H1 (cell line): ENCODE measurements around the gene TXNDC2. TPM values are rescaled to one million over a fixed set of nuclear protein-coding genes. Genes with fewer than 3 reads are reported as not detected.
"Not testable (repeated sequence)": the region's sequence is repeated elsewhere in the genome, so short reads cannot be mapped to it uniquely, and the experiment has no call there.

Experiments
- CTCF ChIA-PET: fragments of 300-600 bp; sonication (Branson Sonifier 250); formaldehyde crosslinking; loops from one replicate; lab custom pipeline; 2021; ENCODE audit not compliant: partially characterized antibody; lab: Charles Lee
- POLR2A ChIA-PET: fragments of 300-600 bp; sonication (Branson Sonifier 250); formaldehyde crosslinking; loops from one replicate; lab custom pipeline; 2021; ENCODE audit warnings: inconsistent platforms; ENCODE audit not compliant: partially characterized antibody; lab: Charles Lee
- DNase-seq, 2 experiments: peaks; one replicate each; pipeline versions ENCODE4 v3.0.0 to v3.0.0-alpha.2; 2010 to 2022; ENCODE audit warnings: low spot score in 2 of 2, low read depth in 1 of 2, mixed read lengths in 1 of 2
- FAIRE-seq: peaks from 2 replicates; lab custom pipeline; 2011; peaks lifted over from hg19 to GRCh38; lab: Jason Lieb, UNC
- H2AFZ ChIP-seq: 2 replicates; pipeline ENCODE4 v1.8.1; 2012; ENCODE audit warnings: low read length, inconsistent platforms
- H2AK5ac ChIP-seq: 2 replicates; pipeline ENCODE4 v1.6.1; 2013; ENCODE audit warnings: low read depth, low read length
- H2BK120ac ChIP-seq: replicated peaks from 2 replicates; pipeline ENCODE3; 2013; ENCODE audit warnings: low read depth, low read length, inconsistent platforms
- H2BK12ac ChIP-seq: 2 replicates; pipeline ENCODE4 v1.6.1; 2013; ENCODE audit warnings: low read depth, low read length
- H2BK15ac ChIP-seq: 2 replicates; pipeline ENCODE4 v1.6.1; 2013; ENCODE audit warnings: low read length
- H2BK20ac ChIP-seq: 2 replicates; pipeline ENCODE4 v1.6.1; 2013; ENCODE audit warnings: low read length
- H2BK5ac ChIP-seq: 2 replicates; pipeline ENCODE4 v1.6.1; 2013; ENCODE audit warnings: low read depth, low read length
- H3K14ac ChIP-seq: 2 replicates; pipeline ENCODE4 v1.6.1; 2013; ENCODE audit warnings: inconsistent platforms; ENCODE audit not compliant: insufficient read length
- H3K18ac ChIP-seq: 2 replicates; pipeline ENCODE4 v1.6.1; 2013; ENCODE audit warnings: low read length; ENCODE audit errors: extremely low read depth
- H3K23ac ChIP-seq: 2 replicates; pipeline ENCODE4 v1.6.1; 2013; ENCODE audit warnings: inconsistent platforms; ENCODE audit not compliant: insufficient read length
- H3K23me2 ChIP-seq: 2 replicates; pipeline ENCODE4 v1.6.1; 2013; ENCODE audit warnings: low read depth, low read length
- H3K27ac ChIP-seq: 2 replicates; pipeline ENCODE4 v1.6.1; 2011; ENCODE audit warnings: low read depth, low read length, inconsistent platforms
- H3K27me3 ChIP-seq, 4 experiments: replicated peaks in 1 of 4; 1 replicate in 1 of 4; 2 replicates in 3 of 4; pipeline versions ENCODE4 v1.6.1 to v1.8.1; 2011 to 2013; ENCODE audit warnings: low read length in 3 of 4, mild to moderate bottlenecking in 3 of 4, inconsistent platforms in 2 of 4, mixed read lengths in 2 of 4, moderate library complexity in 1 of 4; ENCODE audit not compliant: control insufficient read depth in 3 of 4, insufficient read depth in 3 of 4; ENCODE audit errors: extremely low read depth in 1 of 4
- H3K36me3 ChIP-seq, 4 experiments: 2 replicates each; pipeline versions ENCODE4 v1.6.1 to v1.8.1; 2011 to 2013; ENCODE audit warnings: mild to moderate bottlenecking in 4 of 4, low read length in 3 of 4, moderate library complexity in 2 of 4, control low read depth in 1 of 4, inconsistent platforms in 1 of 4; ENCODE audit not compliant: insufficient read depth in 4 of 4, control insufficient read depth in 2 of 4
- H3K4ac ChIP-seq: replicated peaks from 2 replicates; pipeline ENCODE3; 2013; ENCODE audit warnings: low read length, low read depth, mixed read lengths, inconsistent platforms; ENCODE audit not compliant: insufficient read length
- H3K4me1 ChIP-seq, 4 experiments: replicated peaks in 1 of 4; 1 replicate in 1 of 4; 2 replicates in 3 of 4; pipeline versions ENCODE4 v1.6.1 to v1.8.1; 2011 to 2013; ENCODE audit warnings: low read length in 3 of 4, inconsistent platforms in 2 of 4, mixed read lengths in 1 of 4; ENCODE audit not compliant: insufficient read depth in 4 of 4, control insufficient read depth in 3 of 4
- H3K4me2 ChIP-seq, 2 experiments: 2 replicates each; pipeline versions ENCODE4 v1.6.1 to v1.8.1; 2011 to 2013; ENCODE audit warnings: low read depth in 2 of 2, low read length in 2 of 2, control low read depth in 1 of 2, inconsistent platforms in 1 of 2, mild to moderate bottlenecking in 1 of 2; ENCODE audit not compliant: insufficient read depth in 1 of 2
- H3K4me3 ChIP-seq, 4 experiments: fragments of 200-600, 300-600 bp in 1 of 4; sonication (generic), shearing (Covaris generic), sonication (Bioruptor Twin) in 1 of 4; 2 replicates each; pipeline versions ENCODE4 v1.5.1 to v1.8.1; 2011 to 2016; ENCODE audit warnings: low read length in 4 of 4, low read depth in 3 of 4, control low read depth in 2 of 4, inconsistent platforms in 2 of 4, mild to moderate bottlenecking in 2 of 4, mixed read lengths in 1 of 4, moderate library complexity in 1 of 4; ENCODE audit not compliant: insufficient read depth in 2 of 4; ENCODE audit errors: extremely low read depth in 1 of 4
- H3K56ac ChIP-seq: replicated peaks from 2 replicates; pipeline ENCODE3; 2013; ENCODE audit warnings: low read depth, mild to moderate bottlenecking, mixed read lengths, low read length, inconsistent platforms; ENCODE audit not compliant: insufficient read length
- H3K79me1 ChIP-seq: 2 replicates; pipeline ENCODE4 v1.6.1; 2013; ENCODE audit warnings: low read depth, low read length, control low read depth
- H3K79me2 ChIP-seq, 2 experiments: 2 replicates each; pipeline versions ENCODE4 v1.6.1 to v1.8.1; 2012 to 2013; ENCODE audit warnings: low read length in 2 of 2, mild to moderate bottlenecking in 2 of 2, inconsistent platforms in 1 of 2; ENCODE audit not compliant: insufficient read depth in 2 of 2, control insufficient read depth in 1 of 2
- H3K9ac ChIP-seq, 4 experiments: replicated peaks in 1 of 4; 1 replicate in 1 of 4; 2 replicates in 3 of 4; pipeline versions ENCODE4 v1.6.1 to v1.8.1; 2011 to 2013; ENCODE audit warnings: low read depth in 3 of 4, low read length in 3 of 4, control low read depth in 2 of 4, mild to moderate bottlenecking in 2 of 4, moderate library complexity in 2 of 4, inconsistent platforms in 1 of 4; ENCODE audit errors: extremely low read depth in 1 of 4
- H3K9me3 ChIP-seq, 2 experiments: 2 replicates each; pipeline versions ENCODE4 v1.6.1 to v1.8.1; 2012 to 2013; ENCODE audit warnings: mild to moderate bottlenecking in 2 of 2, moderate library complexity in 2 of 2, control low read depth in 1 of 2, inconsistent platforms in 1 of 2, low read depth in 1 of 2, low read length in 1 of 2, mixed read lengths in 1 of 2; ENCODE audit not compliant: insufficient read depth in 2 of 2
- H4K20me1 ChIP-seq, 2 experiments: replicated peaks in 1 of 2; 2 replicates each; pipeline versions ENCODE3 to v1.8.1; 2011 to 2013; ENCODE audit warnings: inconsistent platforms in 2 of 2, low read length in 2 of 2, mild to moderate bottlenecking in 1 of 2; ENCODE audit not compliant: insufficient read depth in 2 of 2, control insufficient read depth in 1 of 2
- H4K5ac ChIP-seq: 2 replicates; pipeline ENCODE4 v1.6.1; 2013; ENCODE audit warnings: low read length, low read depth, mixed read lengths, inconsistent platforms; ENCODE audit not compliant: insufficient read length
- H4K8ac ChIP-seq: 2 replicates; pipeline ENCODE4 v1.8.0; 2013; ENCODE audit warnings: mild to moderate bottlenecking, moderate library complexity, low read length, inconsistent platforms; ENCODE audit not compliant: insufficient read depth; ENCODE audit errors: extremely low read depth
- H4K91ac ChIP-seq: replicated peaks from 2 replicates; pipeline ENCODE3; 2013; ENCODE audit warnings: low read length, mixed read lengths, inconsistent platforms; ENCODE audit not compliant: insufficient read length
- WGBS, 2 experiments: shearing (Covaris generic) in 1 of 2; methylation state at CpG; one replicate each; pipeline versions ENCODE4 v1.1.6 to v1.1.7; 2013 to 2015; ENCODE audit warnings: low lambda C conversion rate in 2 of 2, mixed read lengths in 2 of 2, inconsistent platforms in 1 of 2, low coverage in 1 of 2, missing lambda C conversion rate in 1 of 2; ENCODE audit not compliant: insufficient replicate concordance in 2 of 2, insufficient coverage in 1 of 2, insufficient read length in 1 of 2; ENCODE audit errors: extremely low coverage in 1 of 2, missing lambda C conversion rate in 1 of 2; 5-methylcytosine and 5-hydroxymethylcytosine counted together
- polyA plus RNA-seq, 7 experiments: library from polyadenylated mRNA; depleted of rRNA in 3 of 7; stranded (reverse) in 5 of 7; unstranded in 2 of 7; fragments of >200 nt in 5 of 7; fragments of 200-250 nt in 2 of 7; gene quantifications; 1 replicate in 5 of 7; 2 replicates in 1 of 7; 4 replicates in 1 of 7; pipeline versions ENCODE4 v1.2.1 to v1.2.3, GENCODE V29; 2011 to 2013; ENCODE audit warnings: missing spikeins in 2 of 7, mixed read lengths in 2 of 7
- total RNA-seq: library from RNA; stranded (reverse); fragmentation: NEBNext Ultra II Directional; extraction: Animal tissue kit (Norgen Biotek cat#: 25700); gene quantifications from 2 replicates; pipeline ENCODE4 v1.2.1, GENCODE V29; 2021

TXNDC2 gene
- total and polyA plus RNA-seq, 2 of the 8 experiments (the other 6 are each of a cell fraction or from before 2014, with no cell fraction given): 0.09 TPM; not detected in 1

DNA sequence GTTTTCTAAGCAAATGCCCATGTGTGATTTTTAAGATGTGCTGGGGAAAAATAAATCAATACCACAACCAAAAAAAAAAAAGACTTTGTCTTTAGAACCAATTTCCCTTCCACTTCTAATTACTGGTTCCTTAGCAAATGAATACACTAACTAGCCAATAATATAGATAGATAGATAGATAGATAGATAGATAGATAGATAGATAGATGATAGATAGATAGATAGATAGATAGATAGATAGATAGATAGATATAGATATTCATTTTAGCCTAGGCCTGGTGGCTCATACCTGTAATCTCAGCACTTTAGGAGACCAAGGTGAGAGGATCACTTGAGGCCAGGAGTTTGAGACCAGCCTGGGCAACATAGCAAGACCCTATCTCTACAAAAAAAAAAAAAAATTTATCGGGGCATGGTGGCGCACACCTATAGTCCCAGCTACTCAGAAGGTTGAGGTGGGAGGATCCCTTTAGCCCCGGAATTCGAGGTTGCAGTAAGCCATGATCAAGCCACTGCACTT lies 28.2 kb upstream of the TXNDC2 start:
- not testable (repeated sequence) for H4K91ac ChIP-seq, H4K8ac ChIP-seq, H3K79me2 ChIP-seq, DNase-seq, H3K56ac ChIP-seq, H2BK5ac ChIP-seq, H2AFZ ChIP-seq, H3K14ac ChIP-seq, H3K9ac ChIP-seq, H3K27ac ChIP-seq, H2BK15ac ChIP-seq, H4K5ac ChIP-seq, H2BK12ac ChIP-seq, H3K18ac ChIP-seq, H3K36me3 ChIP-seq, H2AK5ac ChIP-seq, H3K79me1 ChIP-seq, H3K23me2 ChIP-seq, H3K9me3 ChIP-seq, H3K4me1 ChIP-seq, H2BK120ac ChIP-seq, FAIRE-seq, H3K23ac ChIP-seq, H3K27me3 ChIP-seq, H2BK20ac ChIP-seq, H4K20me1 ChIP-seq, H3K4me3 ChIP-seq, H3K4ac ChIP-seq, H3K4me2 ChIP-seq
- POLR2A ChIA-PET: interaction anchor here (1.0 kb wide), 2 partner anchors 12 to 48 kb away, joined by 3 read pairs; no protein-coding TSS in a partner anchor
- CTCF ChIA-PET: interaction anchor here (0.6 to 1.7 kb wide), 3 partner anchors 10 to 156 kb away, joined by 3 to 5 read pairs (median 3); no protein-coding TSS in a partner anchor
- WGBS, 2 experiments: 96% methylated on average over 4 of the region's 4 CpGs; no CpG with 5 or more reads in 1 of the 2 experiments
